ENCODE data around the gene ZNF208.

GRCh38 chr19:21900401-21900800 lies 110.3 kb downstream of the ZNF208 start:
- no peak for TF ChIP-seq CTCF (tag by site-specific recombination; IDR thresholded peaks at IDR 0.05)
- no peak for TF ChIP-seq YY1 (tag by site-specific recombination; IDR thresholded peaks at IDR 0.05)
- TF ChIP-seq ZBTB20 (tag by site-specific recombination; IDR thresholded peaks at IDR 0.05): no peak
- TF ChIP-seq ZNF791 (tag by site-specific recombination; IDR thresholded peaks at IDR 0.05): no peak
- no peak for TF ChIP-seq ZNF404 (tag by site-specific recombination; IDR thresholded peaks at IDR 0.05)
- TF ChIP-seq ZNF423 (tag by site-specific recombination; IDR thresholded peaks at IDR 0.05): no peak
- no peak for TF ChIP-seq ZNF146 (tag by site-specific recombination; IDR thresholded peaks at IDR 0.05)
- TF ChIP-seq KLF7 (tag by site-specific recombination; IDR thresholded peaks at IDR 0.05; ENCODE audit: borderline replicate concordance): no peak
- TF ChIP-seq ZNF292 (tag by site-specific recombination; IDR thresholded peaks at IDR 0.05; ENCODE audit: borderline replicate concordance, low read depth): no peak
